Heart right ventricle (tissue), 16 donors: ENCODE data around the gene AGAP1. TPM values are rescaled to one million over a fixed set of nuclear protein-coding genes. Genes with fewer than 3 reads are reported as not detected.

ENCODE experiments used
- ATAC-seq, 8 donors: fragments of 200-7000 bp; cut with Tn5 transposase; one replicate each; pipeline ENCODE4 v1.9.1; 2020; ENCODE audit warnings: mild to moderate bottlenecking in 8 of 8, moderate library complexity in 8 of 8, moderate number of reproducible peaks in 1 of 8
- DNase-seq, 2 donors: peaks; one replicate each; pipeline ENCODE4 v3.0.0-alpha.2; 2020
- H3K27ac ChIP-seq, 10 donors: fragments of 200-600 bp; sonication (generic) in 2 of 10; one replicate each; pipeline versions ENCODE4 v1.5.0 to v1.8.0; 2020 to 2022; ENCODE audit warnings: mild to moderate bottlenecking in 3 of 10
- H3K27me3 ChIP-seq, 7 donors: fragments of 200-600 bp; one replicate each; pipeline ENCODE4 v1.8.0; 2021 to 2022; ENCODE audit warnings: mild to moderate bottlenecking in 2 of 7
- H3K36me3 ChIP-seq, 9 donors: fragments of 200-600 bp; sonication (generic) in 1 of 9; one replicate each; pipeline versions ENCODE4 v1.5.0 to v1.8.0; 2020 to 2022; ENCODE audit warnings: mild to moderate bottlenecking in 2 of 9
- H3K4me1 ChIP-seq, 9 donors: fragments of 200-600 bp; sonication (generic) in 1 of 9; one replicate each; pipeline versions ENCODE4 v1.5.0 to v1.8.0; 2020 to 2022; ENCODE audit warnings: mild to moderate bottlenecking in 4 of 9
- H3K4me3 ChIP-seq, 10 donors: fragments of 200-600 bp; sonication (generic) in 2 of 10; one replicate each; pipeline versions ENCODE4 v1.5.0 to v1.8.0; 2020 to 2022; ENCODE audit warnings: mild to moderate bottlenecking in 7 of 10, moderate library complexity in 2 of 10
- H3K9me3 ChIP-seq, 11 donors: fragments of 200-600 bp in 10 of 11; sonication (generic) in 2 of 11; one replicate each; pipeline versions ENCODE4 v1.5.0 to v1.8.0; 2013 to 2022; ENCODE audit warnings: mild to moderate bottlenecking in 2 of 11, control low read depth in 1 of 11, moderate library complexity in 1 of 11
- CTCF ChIP-seq, 9 donors: fragments of 200-600 bp; sonication (generic) in 2 of 9; IDR thresholded peaks; one replicate each; pipeline versions ENCODE4 v1.5.0 to v1.8.0; 2021 to 2022; ENCODE audit warnings: antibody characterized with exemption in 9 of 9, mild to moderate bottlenecking in 5 of 9, moderate library complexity in 1 of 9
- WGBS, 2 donors: extraction: QIAGEN DNeasy Blood & Tissue Kit; methylation state at CpG; one replicate each; pipeline ENCODE4 v1.1.7; 2013; ENCODE audit warnings: inconsistent platforms in 1 of 2; 5-methylcytosine and 5-hydroxymethylcytosine counted together
- intact Hi-C, 10 donors: fragments of 100-400 bp; cut with DNase I; formaldehyde crosslinking; loops; one replicate each; pipeline versions ENCODE4 v1.11.1 to v1.14.2; 2022
- polyA plus RNA-seq, 2 donors: library from polyadenylated mRNA; stranded (reverse); fragments of 200-250 nt; gene quantifications; one replicate each; pipeline ENCODE4 v1.2.3, GENCODE V29; 2013
- total RNA-seq, 10 donors: library from RNA; stranded (reverse); fragmentation: NEBNext Ultra II Directional in 3 of 10; extraction: Animal tissue kit (Norgen Biotek cat#: 25700) in 3 of 10; gene quantifications; one replicate each; pipeline versions ENCODE4 v1.2.1 to v1.2.4, GENCODE V29; 2021 to 2023
- donor health status: Arrhythmogenic right ventricular cardiomyopathy.
- donor health status: ischemic (EF 13 %, LVEDD 7.1; RV severe dilation, severe dysfunction).
- donor health status: healthy with polysubstance abuse.
- donor health status: DM: no; HTN: yes; CAD: no.
- donor health status: DM: no; HTN: no; CAD: no.
- donor health status: ischemic (EF 25% LVEDD 6.9; RV normal size, moderate dysfunction).
- donor health status: ischemic (EF 25% LVEDD 5.7; RV mildly dilated, moderate dysfunction).
- donor health status: healthy.
- donor health status: DM: yes; HTN: yes; CAD: no.
- donor health status: Ischemic cardiomyopathy.
- donor health status: ischemic (EF 35%, LVEDD 5.7; RV mildly dilated, moderate dysfunction).
- donor health status: nonischemic (EF 11% LVEDD 7.7; RV severe dilation, severe dysfunction).
- donor health status: DM: yes; HTN: yes; CAD: no.
- donor health status: PGD.
- donor health status: ischemic (EF 29% LVEDD 5.4; RV normal size, mild dysfunction).
- donor health status: nonischemic (EF 23%, LVEDD 6.1; RV moderate dilation, normal function).

AGAP1 gene
- total and polyA plus RNA-seq, 12 donors: 3.5 to 29.2 (median 19.4) TPM

GRCh38 chr2:236033462-236033861 is 539.6 kb downstream of the AGAP1 start:
- Histone ChIP-seq H3K9me3 (no peaks in the 10 kb centered on the region), H3K27me3 (no peaks in the 10 kb centered on the region), H3K27ac (no peak overlapping the region), H3K4me3 (no peak overlapping the region), H3K36me3 (peaks cover 0 to 14% (median 0%) of the 10 kb centered on the region in 9 donors), H3K4me1 (peaks cover 0 to 6% (median 0%) of the 10 kb centered on the region in 9 donors)
- no peak for TF ChIP-seq CTCF (IDR thresholded peaks at IDR 0.05)
- DNase-seq: no peak
- intact Hi-C loops: no loop called here
- ATAC-seq: peak in 1 of 8 donors; percentile 52
- 82% methylated on average over 7 of the region's 7 CpGs for WGBS, 2 donors

GRCh38 chr2:236034974-236035373 is 541.1 kb downstream of the AGAP1 start:
- no peak overlapping the region for H3K4me3 ChIP-seq
- TF ChIP-seq CTCF (IDR thresholded peaks at IDR 0.05): no peak
- intact Hi-C loops: no loop called here
- H3K27me3 ChIP-seq: no peaks in the 10 kb centered on the region
- ATAC-seq: peak; percentile 46 to 84 (median 66)
- H3K9me3 ChIP-seq: no peaks in the 10 kb centered on the region
- peaks cover 0 to 6% (median 0%) of the 10 kb centered on the region in 9 donors for H3K4me1 ChIP-seq
- no peak for DNase-seq
- H3K27ac ChIP-seq: no peak overlapping the region
- H3K36me3 ChIP-seq: peaks cover 0 to 28% (median 0%) of the 10 kb centered on the region in 9 donors
- WGBS, 2 donors: 64 to 68% methylated on average over 8 of the region's 8 CpGs

- Histone ChIP-seq H3K9me3 (no peaks in the 10 kb centered on the region), H3K4me1 (peaks cover 0 to 6% (median 0%) of the 10 kb centered on the region in 9 donors), H3K4me3 (no peak overlapping the region), H3K27ac (no peak overlapping the region), H3K36me3 (peaks cover 0 to 39% (median 0%) of the 10 kb centered on the region in 9 donors), H3K27me3 (no peaks in the 10 kb centered on the region)
- ATAC-seq: no peak
- WGBS, 2 donors: 85 to 91% methylated on average over 16 of the region's 16 CpGs
- TF ChIP-seq CTCF (IDR thresholded peaks at IDR 0.05): no peak
- intact Hi-C loops: no loop called here
- DNase-seq: no peak
Observed at GRCh38 chr2:236036045-236036444, 542.2 kb downstream of the AGAP1 start.

- H3K4me1 ChIP-seq: peaks cover 0 to 6% (median 0%) of the 10 kb centered on the region in 9 donors
- DNase-seq (no peak), ATAC-seq (no peak)
- peaks cover 0 to 57% (median 0%) of the 10 kb centered on the region in 9 donors for H3K36me3 ChIP-seq
- intact Hi-C loops: no loop called here
- WGBS, 2 donors: 92 to 99% methylated on average over 7 of the region's 7 CpGs
- no peaks in the 10 kb centered on the region for H3K9me3 ChIP-seq
- no peak overlapping the region for H3K4me3 ChIP-seq
- no peak overlapping the region for H3K27ac ChIP-seq
- H3K27me3 ChIP-seq: no peaks in the 10 kb centered on the region
- TF ChIP-seq CTCF (IDR thresholded peaks at IDR 0.05): no peak
Observed at GRCh38 chr2:236038096-236038495, 544.3 kb downstream of the AGAP1 start.
